OCI-LY1 (cell line): ENCODE data around the gene FOXD3.

Experiments
- H2AFZ ChIP-seq: fragments of 200-600 bp; sonication (generic), shearing (Covaris generic); 2 replicates; pipeline ENCODE4 v1.6.0; 2014; ENCODE audit warnings: antibody characterized with exemption, mild to moderate bottlenecking, low read length
- H3F3A ChIP-seq: fragments of 200-600 bp; sonication (generic), shearing (Covaris generic); 2 replicates; pipeline ENCODE4 v1.6.0; 2014; ENCODE audit warnings: mild to moderate bottlenecking, antibody characterized with exemption, low read length, moderate library complexity; ENCODE audit not compliant: insufficient read depth
- H3K27ac ChIP-seq: fragments of 200-600 bp; sonication (generic); 2 replicates; pipeline ENCODE4 v1.5.1; 2014; ENCODE audit warnings: low read length, mixed run types, mild to moderate bottlenecking, low read depth; ENCODE audit not compliant: poor library complexity, severe bottlenecking
- H3K27me3 ChIP-seq: fragments of 200-600 bp; sonication (generic); 2 replicates; pipeline ENCODE4 v1.6.0; 2014; ENCODE audit warnings: antibody characterized with exemption, mild to moderate bottlenecking, low read length, moderate library complexity; ENCODE audit not compliant: insufficient read depth
- H3K36me3 ChIP-seq: fragments of 200-600 bp; sonication (generic); 2 replicates; pipeline ENCODE4 v1.6.1; 2014; ENCODE audit warnings: mild to moderate bottlenecking, antibody characterized with exemption, low read length, moderate library complexity, mixed read lengths; ENCODE audit not compliant: insufficient read depth
- H3K4me1 ChIP-seq: fragments of 200-600 bp; sonication (generic); 2 replicates; pipeline ENCODE4 v1.5.1; 2014; ENCODE audit warnings: mild to moderate bottlenecking, low read length, moderate library complexity; ENCODE audit not compliant: insufficient read depth, severe bottlenecking
- H3K4me2 ChIP-seq: fragments of 200-600 bp; sonication (generic), shearing (Covaris generic); 2 replicates; pipeline ENCODE4 v1.6.1; 2014; ENCODE audit warnings: low read length
- H3K4me3 ChIP-seq: fragments of 200-600 bp; sonication (generic); 2 replicates; pipeline ENCODE4 v1.5.1; 2014; ENCODE audit warnings: low read length, low read depth, mild to moderate bottlenecking, mixed read lengths; ENCODE audit not compliant: poor library complexity, severe bottlenecking
- H3K79me2 ChIP-seq: fragments of 200-600 bp; shearing (Covaris generic); 2 replicates; pipeline ENCODE4 v1.6.1; 2016; ENCODE audit warnings: mixed run types, low read length, mixed read lengths; ENCODE audit not compliant: insufficient read depth
- H3K9ac ChIP-seq: fragments of 200-600 bp; sonication (generic), shearing (Covaris generic); 2 replicates; pipeline ENCODE4 v1.6.1; 2014; ENCODE audit warnings: mild to moderate bottlenecking, low read length, mixed read lengths
- H3K9me2 ChIP-seq: fragments of 200-600 bp; sonication (generic), shearing (Covaris generic); 2 replicates; pipeline ENCODE4 v1.6.1; 2014; ENCODE audit warnings: low read depth, mild to moderate bottlenecking, low read length, mixed read lengths
- H3K9me3 ChIP-seq: fragments of 200-600 bp; shearing (Covaris generic); 2 replicates; pipeline ENCODE4 v1.6.1; 2014; ENCODE audit warnings: low read length, mixed read lengths
- H4K20me1 ChIP-seq: fragments of 200-600 bp; sonication (generic), shearing (Covaris generic); 2 replicates; pipeline ENCODE4 v1.6.0; 2016; ENCODE audit warnings: mild to moderate bottlenecking, low read length; ENCODE audit not compliant: insufficient read depth
- EZH2 ChIP-seq: fragments of 200-600 bp; sonication (generic), shearing (Covaris generic); IDR thresholded peaks from 2 replicates; pipeline ENCODE4 v1.8.0; 2017; ENCODE audit warnings: borderline replicate concordance, mixed run types, mild to moderate bottlenecking, antibody characterized with exemption, low read length, moderate library complexity, mixed read lengths
- TF ChIP-seq, protein P1 (sequence below): fragments of 200-600 bp; sonication (generic), shearing (Covaris generic); IDR thresholded peaks from 2 replicates; pipeline ENCODE4 v1.5.1; 2017; ENCODE audit warnings: mild to moderate bottlenecking, antibody characterized with exemption, low read length, moderate library complexity, mixed read lengths

Gene FOXD3

DNA sequence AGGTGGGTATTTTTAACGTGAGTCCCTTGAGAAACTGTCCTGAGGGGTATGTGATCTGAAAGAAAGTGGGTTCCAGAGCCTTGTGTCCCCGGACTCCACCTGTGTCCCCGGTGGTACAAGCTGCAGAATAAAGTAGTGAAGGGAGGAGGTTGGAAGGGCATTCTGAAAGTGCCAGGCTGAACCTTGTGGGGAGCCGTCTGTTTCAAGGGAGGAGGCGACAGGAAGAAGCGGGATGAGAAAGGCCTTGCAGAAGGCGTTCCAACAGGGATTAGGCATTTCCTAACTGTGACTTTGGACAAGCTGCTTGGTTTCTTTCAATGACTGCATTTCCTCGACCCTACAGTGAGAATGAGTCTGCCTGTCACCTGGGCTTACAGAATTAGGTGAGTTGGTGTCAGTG, 5.8 kb downstream of the FOXD3 start:
- no peaks in the 10 kb centered on the region for H3K27me3 ChIP-seq
- no peak overlapping the region for H3K4me3 ChIP-seq
- H3K4me1 ChIP-seq = peaks cover 17% of the 10 kb centered on the region
- H3K79me2 ChIP-seq = no peaks in the 10 kb centered on the region
- TF ChIP-seq, protein P1, sequence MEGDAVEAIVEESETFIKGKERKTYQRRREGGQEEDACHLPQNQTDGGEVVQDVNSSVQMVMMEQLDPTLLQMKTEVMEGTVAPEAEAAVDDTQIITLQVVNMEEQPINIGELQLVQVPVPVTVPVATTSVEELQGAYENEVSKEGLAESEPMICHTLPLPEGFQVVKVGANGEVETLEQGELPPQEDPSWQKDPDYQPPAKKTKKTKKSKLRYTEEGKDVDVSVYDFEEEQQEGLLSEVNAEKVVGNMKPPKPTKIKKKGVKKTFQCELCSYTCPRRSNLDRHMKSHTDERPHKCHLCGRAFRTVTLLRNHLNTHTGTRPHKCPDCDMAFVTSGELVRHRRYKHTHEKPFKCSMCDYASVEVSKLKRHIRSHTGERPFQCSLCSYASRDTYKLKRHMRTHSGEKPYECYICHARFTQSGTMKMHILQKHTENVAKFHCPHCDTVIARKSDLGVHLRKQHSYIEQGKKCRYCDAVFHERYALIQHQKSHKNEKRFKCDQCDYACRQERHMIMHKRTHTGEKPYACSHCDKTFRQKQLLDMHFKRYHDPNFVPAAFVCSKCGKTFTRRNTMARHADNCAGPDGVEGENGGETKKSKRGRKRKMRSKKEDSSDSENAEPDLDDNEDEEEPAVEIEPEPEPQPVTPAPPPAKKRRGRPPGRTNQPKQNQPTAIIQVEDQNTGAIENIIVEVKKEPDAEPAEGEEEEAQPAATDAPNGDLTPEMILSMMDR = no peak
- TF ChIP-seq EZH2 = no peak
- H2AFZ ChIP-seq = no peak overlapping the region
- H3K27ac ChIP-seq = no peak overlapping the region
- no peaks in the 10 kb centered on the region for H3F3A ChIP-seq
- H4K20me1 ChIP-seq = no peaks in the 10 kb centered on the region
- H3K36me3 ChIP-seq = no peaks in the 10 kb centered on the region
- H3K9me3 ChIP-seq = no peaks in the 10 kb centered on the region
- no peaks in the 10 kb centered on the region for H3K9me2 ChIP-seq
- no peak overlapping the region for H3K9ac ChIP-seq
- H3K4me2 ChIP-seq = no peak overlapping the region

DNA sequence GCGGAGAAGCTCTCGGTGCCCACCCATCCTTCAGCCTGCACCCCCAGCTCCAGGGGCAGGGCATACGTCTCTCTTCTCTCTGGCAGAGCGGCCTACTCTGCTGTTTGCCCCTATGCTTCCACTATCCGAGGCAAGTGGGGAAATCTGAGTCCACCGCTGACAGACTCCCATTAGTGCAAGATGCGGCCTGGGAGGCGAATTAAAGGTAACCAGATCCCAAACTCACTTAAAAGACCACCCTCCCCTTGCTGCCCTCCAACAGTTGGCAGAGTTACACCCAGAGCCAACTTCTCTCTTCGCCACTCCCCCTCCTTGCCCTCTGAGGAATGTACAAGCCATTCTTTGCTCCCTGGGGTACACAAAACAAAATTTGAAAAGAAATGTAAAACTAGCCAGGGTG, 6.4 kb downstream of the FOXD3 start:
- H3K9ac ChIP-seq = no peak overlapping the region
- no peaks in the 10 kb centered on the region for H4K20me1 ChIP-seq
- H3F3A ChIP-seq = no peaks in the 10 kb centered on the region
- H3K27ac ChIP-seq = no peak overlapping the region
- no peak overlapping the region for H2AFZ ChIP-seq
- H3K4me2 ChIP-seq = no peak overlapping the region
- no peaks in the 10 kb centered on the region for H3K27me3 ChIP-seq
- H3K9me3 ChIP-seq = no peaks in the 10 kb centered on the region
- H3K9me2 ChIP-seq = no peaks in the 10 kb centered on the region
- H3K36me3 ChIP-seq = no peaks in the 10 kb centered on the region
- H3K4me1 ChIP-seq = peaks cover 17% of the 10 kb centered on the region
- H3K4me3 ChIP-seq = no peak overlapping the region
- H3K79me2 ChIP-seq = no peaks in the 10 kb centered on the region
- TF ChIP-seq, protein P1 = no peak
- no peak for TF ChIP-seq EZH2

DNA sequence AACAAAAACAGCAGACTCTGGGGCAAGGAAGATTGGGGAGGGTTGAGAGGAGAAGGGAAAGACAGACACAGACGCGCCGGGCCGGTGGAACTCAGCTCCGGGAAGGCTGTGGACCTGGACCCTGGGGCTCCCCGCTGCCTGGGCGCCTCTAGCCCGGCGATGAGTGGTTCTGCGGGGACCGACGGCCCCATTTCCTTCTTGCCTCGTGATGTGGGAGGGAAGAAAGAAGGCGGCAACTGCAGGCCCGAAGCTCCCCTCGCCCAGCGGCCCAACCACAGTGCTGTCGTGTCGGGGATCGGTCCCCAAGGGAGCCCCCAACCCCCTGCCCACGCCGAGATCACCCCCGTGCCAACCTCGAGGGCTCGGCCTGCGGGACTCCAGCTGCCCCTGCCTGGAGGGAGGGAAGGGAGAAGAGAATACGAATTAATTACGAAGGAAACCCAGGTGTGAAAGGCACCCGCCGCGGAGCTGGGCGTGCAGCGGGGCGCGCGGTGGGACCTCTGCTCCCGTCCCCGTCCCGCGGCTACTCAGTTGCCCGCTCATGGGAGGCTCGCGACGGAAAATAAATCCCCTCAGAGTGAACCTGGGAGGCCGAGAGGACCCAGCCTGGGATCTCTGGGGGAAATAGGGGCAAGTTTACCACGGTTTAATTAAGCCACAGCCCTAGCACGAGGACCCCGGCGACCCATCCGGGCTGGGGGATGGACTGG, 7.4 kb downstream of the FOXD3 start:
- TF ChIP-seq, protein P1 = no peak
- no peak for TF ChIP-seq EZH2
- peaks cover 17% of the 10 kb centered on the region for H3K4me1 ChIP-seq
- no peak overlapping the region for H3K4me2 ChIP-seq
- H3K9me3 ChIP-seq = no peaks in the 10 kb centered on the region
- no peaks in the 10 kb centered on the region for H3K27me3 ChIP-seq
- H4K20me1 ChIP-seq = no peaks in the 10 kb centered on the region
- H3K9ac ChIP-seq = no peak overlapping the region
- H3K36me3 ChIP-seq = no peaks in the 10 kb centered on the region
- H2AFZ ChIP-seq = no peak overlapping the region
- no peaks in the 10 kb centered on the region for H3F3A ChIP-seq
- H3K4me3 ChIP-seq = no peak overlapping the region
- H3K27ac ChIP-seq = no peak overlapping the region
- no peaks in the 10 kb centered on the region for H3K9me2 ChIP-seq
- H3K79me2 ChIP-seq = no peaks in the 10 kb centered on the region
